Measurements from ENCODE around the gene LYZL4. TPM values are rescaled to one million over a fixed set of nuclear protein-coding genes. Genes with fewer than 3 reads are reported as not detected.

LYZL4 gene
- total RNA-seq, 2 experiments from 2014 or later = not detected

GRCh38 chr3:42397644-42398043 lies 12.8 kb downstream of the LYZL4 start:
- Histone ChIP-seq H3K27ac (ENCODE audit: low read depth, low read length, poor library complexity, severe bottlenecking) (no peak overlapping the region), H3K4me2 (ENCODE audit: low read length) (no peak overlapping the region), H3K9me2 (ENCODE audit: insufficient read depth, low read length) (no peaks in the 10 kb centered on the region), H3K9me3 (ENCODE audit: low read length) (no peaks in the 10 kb centered on the region), H2AFZ (ENCODE audit: low read length) (no peak overlapping the region), H3K4me1 (ENCODE audit: insufficient read depth, low read length, poor library complexity, severe bottlenecking) (no peaks in the 10 kb centered on the region), H3K4me3 (ENCODE audit: low read depth, low read length, poor library complexity, severe bottlenecking) (no peak overlapping the region), H3K79me2 (ENCODE audit: insufficient read depth, low read depth, low read length) (no peaks in the 10 kb centered on the region), H3K36me3 (ENCODE audit: insufficient read depth, low read length) (no peaks in the 10 kb centered on the region), H4K20me1 (ENCODE audit: insufficient read depth, low read length) (no peaks in the 10 kb centered on the region)
- CTCF ChIA-PET (ENCODE audit: unreplicated experiment) = no interaction called here
- POLR2A ChIA-PET = interaction anchor here (0.6 kb wide), 1 partner anchor 347 kb away, joined by 6 read pairs; no protein-coding TSS in a partner anchor
- no peak for DNase-seq (ENCODE audit: low spot score)
- intact Hi-C loops (cut with micrococcal nuclease; ENCODE audit: unreplicated experiment) = no loop called here
- BruUV-seq (replicated peaks) = no TSS peak
- no peak for TF ChIP-seq EZH2phosphoT487 (IDR thresholded peaks at IDR 0.05; ENCODE audit: borderline replicate concordance, low read depth, low read length)
- no peak for TF ChIP-seq CTCF (conservative IDR thresholded peaks at IDR 0.05; ENCODE audit: low read length)

- Histone ChIP-seq H3K27ac (ENCODE audit: low read depth, low read length, poor library complexity, severe bottlenecking) (no peak overlapping the region), H2AFZ (ENCODE audit: low read length) (no peak overlapping the region), H4K20me1 (ENCODE audit: insufficient read depth, low read length) (no peaks in the 10 kb centered on the region), H3K9me3 (ENCODE audit: low read length) (no peaks in the 10 kb centered on the region), H3K4me2 (ENCODE audit: low read length) (no peak overlapping the region), H3K4me1 (ENCODE audit: insufficient read depth, low read length, poor library complexity, severe bottlenecking) (no peaks in the 10 kb centered on the region), H3K36me3 (ENCODE audit: insufficient read depth, low read length) (no peaks in the 10 kb centered on the region), H3K4me3 (ENCODE audit: low read depth, low read length, poor library complexity, severe bottlenecking) (no peak overlapping the region), H3K9me2 (ENCODE audit: insufficient read depth, low read length) (no peaks in the 10 kb centered on the region), H3K79me2 (ENCODE audit: insufficient read depth, low read depth, low read length) (no peaks in the 10 kb centered on the region)
- BruUV-seq (replicated peaks) = no TSS peak
- intact Hi-C loops (cut with micrococcal nuclease; ENCODE audit: unreplicated experiment) = no loop called here
- CTCF ChIA-PET (ENCODE audit: unreplicated experiment) = no interaction called here
- POLR2A ChIA-PET = interaction anchor here (0.7 kb wide), 1 partner anchor 495 kb away, joined by 3 read pairs; no protein-coding TSS in a partner anchor
- TF ChIP-seq EZH2phosphoT487 (IDR thresholded peaks at IDR 0.05; ENCODE audit: borderline replicate concordance, low read depth, low read length) (no peak), CTCF (conservative IDR thresholded peaks at IDR 0.05; ENCODE audit: low read length) (no peak)
- DNase-seq (ENCODE audit: low spot score) = no peak
Observed at GRCh38 chr3:42394579-42395288, 15.7 kb downstream of the LYZL4 start.
